ENCODE measurements around the gene POLR2C.

DNA sequence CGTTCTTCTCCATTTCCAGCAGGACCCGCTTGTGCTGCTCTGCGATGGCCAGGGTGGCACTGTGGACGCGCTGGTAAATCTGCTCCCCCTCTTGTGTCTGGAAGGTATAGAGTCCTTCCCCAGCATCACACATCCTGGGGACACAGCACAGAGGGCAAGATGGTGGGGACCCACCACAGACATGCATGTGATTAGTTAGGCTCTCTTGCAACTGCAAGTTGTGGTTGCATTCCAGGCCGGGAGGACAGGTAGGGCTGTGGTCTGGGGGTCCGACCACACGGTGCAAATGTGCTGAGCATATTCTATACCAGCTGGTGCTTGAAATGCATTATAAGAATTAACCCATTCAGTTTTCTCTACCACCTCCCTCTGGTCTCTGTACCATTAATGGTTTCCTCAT lies 11.4 kb downstream of the POLR2C start:
- TF ChIP-seq, protein P1, sequence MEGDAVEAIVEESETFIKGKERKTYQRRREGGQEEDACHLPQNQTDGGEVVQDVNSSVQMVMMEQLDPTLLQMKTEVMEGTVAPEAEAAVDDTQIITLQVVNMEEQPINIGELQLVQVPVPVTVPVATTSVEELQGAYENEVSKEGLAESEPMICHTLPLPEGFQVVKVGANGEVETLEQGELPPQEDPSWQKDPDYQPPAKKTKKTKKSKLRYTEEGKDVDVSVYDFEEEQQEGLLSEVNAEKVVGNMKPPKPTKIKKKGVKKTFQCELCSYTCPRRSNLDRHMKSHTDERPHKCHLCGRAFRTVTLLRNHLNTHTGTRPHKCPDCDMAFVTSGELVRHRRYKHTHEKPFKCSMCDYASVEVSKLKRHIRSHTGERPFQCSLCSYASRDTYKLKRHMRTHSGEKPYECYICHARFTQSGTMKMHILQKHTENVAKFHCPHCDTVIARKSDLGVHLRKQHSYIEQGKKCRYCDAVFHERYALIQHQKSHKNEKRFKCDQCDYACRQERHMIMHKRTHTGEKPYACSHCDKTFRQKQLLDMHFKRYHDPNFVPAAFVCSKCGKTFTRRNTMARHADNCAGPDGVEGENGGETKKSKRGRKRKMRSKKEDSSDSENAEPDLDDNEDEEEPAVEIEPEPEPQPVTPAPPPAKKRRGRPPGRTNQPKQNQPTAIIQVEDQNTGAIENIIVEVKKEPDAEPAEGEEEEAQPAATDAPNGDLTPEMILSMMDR (conservative IDR thresholded peaks at IDR 0.05; ENCODE audit: low read depth, low read length) = no peak
- TF ChIP-seq EZH2 (IDR thresholded peaks at IDR 0.05; ENCODE audit: borderline replicate concordance, low read depth, low read length, poor library complexity, severe bottlenecking) = no peak

Measured in A673 (cell line).